Stimulated activated CD8-positive, alpha-beta memory T cell treated with anti-CD3 and anti-CD28 coated beads, Interleukin-2, amount 100 ng/mL, for 48 hours (primary cell): ENCODE results near the gene STAU1.
"Not testable (repeated sequence)": the region's sequence is repeated elsewhere in the genome, so short reads cannot be mapped to it uniquely, and the experiment has no call there.

Source experiments
- DNase-seq, 2 donors: peaks; one replicate each; pipeline ENCODE4 v3.0.0-alpha.2; 2020; ENCODE audit warnings: low read depth in 2 of 2

STAU1 gene, protein sequence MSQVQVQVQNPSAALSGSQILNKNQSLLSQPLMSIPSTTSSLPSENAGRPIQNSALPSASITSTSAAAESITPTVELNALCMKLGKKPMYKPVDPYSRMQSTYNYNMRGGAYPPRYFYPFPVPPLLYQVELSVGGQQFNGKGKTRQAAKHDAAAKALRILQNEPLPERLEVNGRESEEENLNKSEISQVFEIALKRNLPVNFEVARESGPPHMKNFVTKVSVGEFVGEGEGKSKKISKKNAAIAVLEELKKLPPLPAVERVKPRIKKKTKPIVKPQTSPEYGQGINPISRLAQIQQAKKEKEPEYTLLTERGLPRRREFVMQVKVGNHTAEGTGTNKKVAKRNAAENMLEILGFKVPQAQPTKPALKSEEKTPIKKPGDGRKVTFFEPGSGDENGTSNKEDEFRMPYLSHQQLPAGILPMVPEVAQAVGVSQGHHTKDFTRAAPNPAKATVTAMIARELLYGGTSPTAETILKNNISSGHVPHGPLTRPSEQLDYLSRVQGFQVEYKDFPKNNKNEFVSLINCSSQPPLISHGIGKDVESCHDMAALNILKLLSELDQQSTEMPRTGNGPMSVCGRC

DNA sequence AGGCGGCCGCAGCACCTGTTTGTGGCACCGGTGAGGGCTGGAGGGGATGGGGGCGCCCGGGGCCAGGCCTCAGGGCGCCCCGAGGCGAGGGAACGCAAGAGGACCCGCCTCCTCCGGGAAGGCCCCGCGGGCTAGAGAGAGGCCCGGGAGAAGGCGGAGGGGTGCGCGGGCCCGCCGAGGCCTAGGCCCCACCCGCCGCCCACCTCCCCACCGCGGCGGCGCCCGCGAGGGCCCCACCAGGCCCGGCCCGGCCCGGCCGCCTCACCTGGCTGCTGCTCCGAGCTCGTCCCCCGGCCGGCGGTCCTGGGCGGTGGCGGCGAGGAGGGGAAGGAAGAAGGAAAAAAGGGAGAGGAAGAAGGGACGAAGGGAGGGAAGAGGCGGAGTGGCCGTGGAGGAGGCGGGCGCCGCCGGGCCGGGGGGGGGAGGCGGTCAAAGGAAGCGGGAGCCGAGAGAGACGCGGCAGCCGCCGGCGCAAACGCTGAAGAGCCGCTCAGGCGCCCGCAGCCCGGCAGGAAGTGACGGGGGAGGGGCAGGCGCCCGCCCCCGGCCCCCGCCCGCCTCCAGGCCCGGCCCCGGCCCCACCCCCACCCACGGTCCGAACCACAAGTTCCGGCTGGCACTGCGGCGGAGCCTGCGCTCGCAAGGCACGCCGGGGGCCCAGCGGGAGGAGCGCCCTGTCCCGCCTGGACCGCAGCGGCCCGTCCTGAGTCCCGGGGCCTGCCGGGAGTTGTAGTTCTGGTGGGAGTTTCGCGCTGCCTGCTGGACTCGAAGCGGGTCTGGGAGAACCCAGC is at the start of gene STAU1:
Gene STAU1 (minus strand): TSS at position 484 of the 791 bp plus-strand sequence. CDS start 22,133 bp downstream, outside the sequence.
- peak; percentile 89 to 95 for DNase-seq

DNA sequence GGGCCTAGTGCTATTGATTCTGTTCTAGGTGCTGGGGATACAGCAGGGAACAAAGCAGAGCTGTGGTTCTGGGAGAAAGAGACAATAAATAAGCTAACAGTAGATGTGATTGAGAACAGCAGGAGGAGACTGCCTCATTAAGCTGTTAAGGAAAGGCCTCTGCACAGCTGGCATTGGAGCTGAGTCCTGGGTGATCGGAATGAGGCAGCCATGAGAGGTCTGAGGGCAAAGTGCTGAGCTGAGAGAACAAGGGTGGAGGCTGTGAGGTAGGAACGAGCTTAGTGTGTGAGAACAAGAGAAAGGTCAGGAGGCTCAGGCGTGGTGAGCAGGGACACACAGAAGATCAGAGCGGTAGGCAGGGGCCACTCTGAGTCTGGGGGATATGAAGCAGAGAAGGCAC is 49.4 kb upstream of the STAU1 start:
- no peak for DNase-seq

DNA sequence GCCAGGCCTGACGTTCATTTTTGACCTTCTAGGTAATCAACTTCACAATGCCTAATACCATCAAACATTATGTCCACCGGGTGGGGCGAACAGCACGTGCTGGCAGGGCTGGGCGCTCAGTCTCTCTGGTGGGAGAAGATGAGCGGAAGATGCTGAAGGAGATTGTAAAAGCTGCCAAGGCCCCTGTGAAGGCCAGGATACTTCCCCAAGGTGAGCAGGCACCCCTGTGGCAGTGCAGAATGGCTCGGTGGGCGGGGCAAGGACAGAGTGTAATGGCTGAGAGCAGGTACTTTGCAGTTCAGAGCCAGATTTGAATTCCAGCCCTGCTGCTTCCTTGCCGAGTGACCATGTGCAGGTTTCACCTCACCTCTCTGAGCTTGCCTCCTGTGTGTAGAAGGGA is 48.2 kb upstream of the STAU1 start:
- no peak for DNase-seq

DNA sequence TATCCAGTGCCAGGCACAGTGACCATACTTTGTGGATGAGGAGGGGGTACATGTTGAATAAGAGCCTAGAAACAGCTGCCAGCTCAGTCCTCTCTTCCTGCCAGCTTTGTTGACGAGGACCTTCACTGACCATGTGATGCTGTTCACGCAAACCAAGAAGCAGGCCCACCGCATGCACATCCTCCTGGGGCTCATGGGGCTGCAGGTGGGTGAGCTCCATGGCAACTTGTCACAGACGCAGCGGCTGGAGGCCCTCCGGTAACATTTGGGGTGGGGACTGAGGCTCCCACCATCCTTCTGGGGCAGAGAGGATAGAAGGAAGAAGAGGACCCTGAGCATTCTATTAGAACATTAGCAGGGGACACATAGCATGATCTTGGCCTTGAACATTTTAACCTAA is 46.7 kb upstream of the STAU1 start:
- no peak for DNase-seq

GRCh38 chr20:49233226-49233625 is 45.1 kb upstream of the STAU1 start:
- no peak for DNase-seq

- DNase-seq, result no peak
Measured at GRCh38 chr20:49231471-49231870, 43.3 kb upstream of the STAU1 start.

GRCh38 chr20:49230561-49231133 is 42.5 kb upstream of the STAU1 start:
- no peak for DNase-seq

DNA sequence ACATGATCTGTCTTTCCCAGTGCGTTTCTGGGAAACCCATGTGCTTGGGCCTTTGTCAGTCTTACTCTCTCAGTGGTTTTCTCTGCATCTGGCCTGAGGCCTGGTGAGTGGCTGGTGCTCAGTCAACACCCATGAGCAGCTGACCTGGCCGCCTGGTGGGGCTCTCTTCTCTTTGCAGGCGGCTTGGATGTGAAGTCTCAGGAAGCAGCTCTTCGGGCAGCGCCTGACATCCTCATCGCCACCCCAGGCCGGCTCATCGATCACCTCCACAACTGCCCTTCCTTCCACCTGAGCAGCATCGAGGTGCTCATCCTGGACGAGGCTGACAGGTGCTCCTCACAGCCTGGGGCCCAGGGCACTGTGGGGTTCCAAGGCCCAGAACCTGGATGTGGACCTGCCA is 41.9 kb upstream of the STAU1 start:
- DNase-seq, result no peak

DNA sequence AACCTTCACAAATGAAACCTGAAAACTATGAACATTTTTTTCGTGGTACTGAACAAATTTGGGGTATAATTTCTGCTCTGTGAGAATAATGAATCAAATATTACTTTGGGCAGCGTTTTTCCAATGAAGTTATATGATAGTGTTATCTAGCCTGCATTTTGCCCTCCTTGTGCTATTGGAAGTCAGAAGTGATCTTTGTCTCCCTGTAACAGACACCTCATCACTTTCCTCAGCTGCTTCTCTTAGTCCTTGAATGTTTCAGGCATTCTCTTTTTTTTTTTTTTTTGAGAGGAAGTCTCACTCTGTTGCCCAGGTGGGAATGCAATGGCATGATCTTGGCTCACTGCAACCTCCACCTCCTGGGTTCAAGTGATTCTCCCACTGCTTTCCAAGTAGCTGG is 41.2 kb upstream of the STAU1 start:
- no peak for DNase-seq

DNA sequence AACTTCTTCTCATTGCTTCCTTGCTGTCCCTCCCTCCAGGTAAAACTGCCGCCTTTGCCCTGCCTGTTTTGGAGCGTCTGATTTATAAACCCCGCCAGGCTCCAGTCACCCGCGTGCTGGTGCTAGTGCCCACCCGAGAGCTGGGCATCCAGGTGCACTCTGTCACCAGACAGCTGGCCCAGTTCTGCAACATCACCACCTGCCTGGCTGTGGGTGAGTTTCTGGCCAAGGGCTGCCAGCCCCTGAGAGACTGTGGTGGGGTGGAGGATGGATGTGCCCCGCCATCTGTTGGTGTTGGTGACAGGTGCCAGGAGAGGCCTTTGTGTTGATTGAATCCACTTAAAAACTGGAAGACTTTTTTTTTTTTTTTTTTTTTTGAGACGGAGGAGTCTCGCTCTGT is 40.5 kb upstream of the STAU1 start:
- no peak for DNase-seq

DNA sequence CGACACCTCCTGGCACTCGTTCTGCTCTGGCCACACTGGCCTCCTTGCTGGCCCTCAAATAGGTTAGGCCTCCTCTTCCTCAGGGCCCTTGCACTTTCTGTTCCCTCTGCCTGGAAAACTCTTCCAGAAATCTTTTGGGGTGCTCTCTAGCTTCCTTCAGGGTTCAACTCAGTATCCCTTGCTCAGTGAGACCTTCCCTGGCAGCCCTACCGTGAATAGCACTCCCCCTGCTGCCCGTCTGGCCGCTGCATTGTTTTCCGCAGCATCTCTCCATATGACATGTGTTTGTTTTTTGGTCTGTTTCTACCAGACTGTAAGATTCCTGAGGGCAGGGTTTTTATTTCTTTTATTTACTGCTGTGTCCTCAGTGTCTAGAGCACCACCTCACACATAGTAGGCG is 37.8 kb upstream of the STAU1 start:
- no peak for DNase-seq

- no peak for DNase-seq
Measured at GRCh38 chr20:49219924-49220831, 32.0 kb upstream of the STAU1 start.

DNA sequence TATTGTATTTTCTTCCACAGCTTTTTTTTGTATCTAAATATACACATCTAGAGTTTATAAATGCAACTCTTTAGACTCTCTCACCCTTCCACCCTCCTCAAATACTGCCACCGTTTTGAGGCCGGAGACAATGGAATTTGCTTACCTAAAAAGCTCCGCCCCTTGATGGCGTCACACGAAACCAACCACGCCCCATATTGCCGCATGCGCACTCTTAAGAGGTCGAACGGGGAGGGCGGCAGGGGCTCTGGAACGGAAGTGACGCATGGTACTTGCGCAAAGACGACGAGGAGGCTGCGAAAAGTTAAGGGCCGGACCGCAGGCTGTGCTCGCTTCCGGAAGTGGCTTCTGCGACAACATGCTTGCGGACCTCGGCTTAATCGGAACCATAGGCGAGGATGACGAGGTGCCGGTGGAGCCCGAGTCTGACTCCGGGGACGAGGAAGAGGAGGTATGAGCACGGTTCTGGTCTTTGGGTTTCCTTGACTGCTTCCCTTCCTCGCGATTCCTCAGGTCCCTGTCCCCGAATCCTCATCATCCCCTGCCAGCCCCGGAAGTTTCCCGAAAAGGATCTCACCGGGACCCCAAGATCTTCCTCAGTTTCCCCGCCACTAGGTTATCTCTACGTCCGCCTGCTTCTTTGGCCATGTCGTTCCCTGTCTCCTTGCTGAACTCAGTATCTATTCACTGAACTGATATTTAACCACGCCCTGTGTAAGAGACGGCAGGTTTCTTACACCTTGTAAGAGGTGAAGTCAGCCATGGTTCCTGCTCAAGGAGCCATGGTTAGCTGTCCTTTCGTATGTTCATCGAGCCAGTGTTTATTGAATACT is 31.2 kb upstream of the STAU1 start, which contains the start of gene DDX27:
Gene DDX27 (plus strand): TSS at position 326 of the 833 bp plus-strand sequence. CDS start 33 bp downstream, at position 359.
- DNase-seq, result peak; percentile 90 to 95

DNA sequence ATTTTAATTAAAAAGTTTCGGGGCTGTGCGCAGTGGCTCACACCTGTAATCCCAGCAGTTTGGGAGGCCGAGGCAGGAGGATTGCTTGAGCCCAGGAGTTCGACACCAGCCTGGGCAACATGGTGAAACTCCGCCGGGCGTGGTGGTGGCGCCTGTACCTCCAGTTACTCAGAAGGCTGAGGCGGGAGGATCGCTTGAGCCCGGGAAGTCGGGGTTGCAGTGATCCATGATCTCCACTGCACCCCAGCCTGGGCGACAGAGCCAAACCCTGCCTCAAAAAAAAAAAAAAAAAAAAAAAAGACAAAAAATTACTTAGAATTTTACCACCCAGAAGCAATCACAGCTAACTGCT is 30.6 kb upstream of the STAU1 start:
- not testable (repeated sequence) for DNase-seq

- DNase-seq, result peak; percentile 88 to 96
Measured at GRCh38 chr20:49216991-49217578, 29.0 kb upstream of the STAU1 start.

DNA sequence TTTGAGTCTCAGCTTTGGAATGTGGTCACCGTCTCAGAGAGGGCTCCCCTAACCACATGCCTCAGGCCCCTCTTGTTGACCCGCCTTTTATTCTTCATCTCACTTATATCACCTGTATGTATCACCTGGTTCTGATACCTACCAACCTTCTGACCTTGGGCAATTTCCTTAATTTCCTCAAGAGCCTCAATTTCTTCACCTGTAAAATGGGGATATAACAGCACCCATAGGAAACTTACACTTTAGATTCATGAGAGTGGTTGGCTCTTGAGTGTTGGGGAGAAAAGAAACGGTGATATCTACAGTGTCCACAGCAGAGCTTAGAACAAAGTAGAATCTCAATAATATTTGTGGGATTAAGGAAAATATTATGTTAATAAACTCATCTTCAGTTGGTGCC is 27.1 kb upstream of the STAU1 start:
- DNase-seq, result no peak

DNA sequence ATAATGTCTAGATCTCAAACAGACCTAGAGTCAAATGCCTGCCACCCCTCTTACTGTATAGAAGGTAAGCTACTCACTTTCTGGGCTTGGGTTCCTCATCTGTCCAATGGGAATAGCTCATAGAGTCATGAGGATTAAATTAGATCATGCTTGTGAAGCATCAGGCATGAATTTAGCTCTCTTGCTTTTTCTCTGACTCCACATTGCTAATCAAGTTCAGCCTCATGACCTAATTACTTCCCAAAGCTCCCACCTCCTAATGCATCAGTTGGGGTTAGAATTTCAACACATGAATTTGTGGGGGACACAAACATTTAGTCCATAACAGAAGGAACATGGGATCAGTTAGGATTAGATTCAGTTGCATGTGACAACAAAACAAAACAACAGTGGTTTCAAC is 26.4 kb upstream of the STAU1 start:
- DNase-seq, result no peak

DNA sequence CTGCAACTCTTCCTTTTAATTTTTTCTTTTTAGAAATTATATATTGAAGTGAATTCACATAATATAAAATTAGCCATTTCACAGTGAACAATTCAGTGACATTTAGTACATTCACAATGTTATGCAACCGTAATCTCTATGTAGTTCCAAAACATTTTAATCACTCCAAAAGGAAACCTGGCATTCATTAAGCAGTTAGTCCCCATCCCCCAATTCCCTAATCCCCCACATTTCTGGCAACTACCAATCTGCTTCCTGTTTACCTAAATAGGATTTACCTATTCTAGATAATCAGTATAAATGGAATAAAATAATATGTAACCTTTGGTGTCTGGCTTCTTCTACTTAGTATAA is 22.6 kb upstream of the STAU1 start:
- DNase-seq, result no peak

DNA sequence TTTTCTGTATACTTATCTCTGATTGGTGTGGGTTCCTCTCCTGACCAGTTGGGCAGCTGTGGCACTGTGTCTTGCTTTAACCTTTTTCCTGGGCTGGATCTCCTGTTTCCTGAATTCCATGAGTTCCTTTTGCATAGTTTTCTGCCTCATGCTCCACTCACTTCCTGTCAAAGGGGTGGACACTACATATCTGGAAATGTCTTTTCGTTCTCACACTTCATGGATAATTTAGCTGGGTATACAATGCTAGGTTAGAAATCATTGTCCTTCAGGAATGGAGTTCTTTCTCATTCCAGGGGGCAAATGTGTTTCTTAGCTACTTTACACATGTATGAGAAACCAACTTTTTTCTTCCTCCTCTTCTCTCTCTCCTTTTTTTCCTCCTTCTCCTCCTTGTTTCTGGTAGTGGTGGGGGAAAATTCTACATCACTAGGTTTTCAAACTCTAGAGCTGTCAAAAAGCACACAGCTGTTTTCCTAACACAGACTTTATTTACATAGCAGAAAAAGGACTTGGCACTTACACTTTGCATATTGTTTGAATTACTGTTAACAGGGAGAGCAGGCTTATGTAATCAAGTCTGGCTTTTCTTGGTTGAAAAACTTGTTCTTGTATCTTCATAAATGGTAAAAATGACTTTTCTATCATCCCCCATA is 22.1 kb upstream of the STAU1 start:
- no peak for DNase-seq

DNA sequence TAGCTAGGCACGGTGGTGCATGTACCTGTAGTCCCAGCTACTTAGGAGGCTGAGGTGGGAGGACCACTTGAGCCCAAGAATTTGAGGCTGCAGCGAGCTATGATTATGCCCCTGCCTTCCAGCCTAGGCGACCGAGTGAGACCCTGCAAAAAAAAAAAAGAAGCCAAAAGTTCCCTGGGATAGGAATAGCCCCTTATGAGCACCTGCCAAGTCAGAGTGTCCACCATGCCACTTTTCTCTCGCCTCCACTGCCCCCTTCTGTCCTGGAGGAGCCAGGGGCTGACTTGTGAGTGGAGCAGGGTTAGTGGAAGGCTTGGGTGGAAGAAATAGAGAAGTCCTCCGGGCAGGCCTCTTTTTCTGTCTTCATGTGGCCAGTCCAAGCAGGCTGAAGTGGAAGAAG is 18.9 kb upstream of the STAU1 start:
- no peak for DNase-seq
